Cardiac fibroblast (primary cell): ENCODE measurements around the gene CPSF6.
A peak's percentile ranks its signal among the peaks of the same experiment; 100 is the strongest.

Source experiments
- DNase-seq, 2 donors: peaks; one replicate each; pipeline versions ENCODE4 v3.0.0 to v3.0.0-alpha.2; 2010; ENCODE audit warnings: low read depth in 2 of 2
- H3K4me3 ChIP-seq, 2 donors: replicated peaks in 1 of 2; 1 replicate in 1 of 2; 2 replicates in 1 of 2; pipeline ENCODE4 v1.5.1; 2011; ENCODE audit warnings: low read depth in 2 of 2, low read length in 2 of 2, mild to moderate bottlenecking in 2 of 2, moderate library complexity in 1 of 2
- TF ChIP-seq, protein P1 (sequence below): IDR thresholded peaks from one replicate; pipeline ENCODE4 v1.5.1; 2011; ENCODE audit warnings: low read depth, mild to moderate bottlenecking, low read length, inconsistent platforms

The CPSF6 gene

GRCh38 chr12:69225251-69225910 is 14.0 kb upstream of the CPSF6 start:
- DNase-seq: peak in 1 of 2 donors; percentile 37
- no peak overlapping the region for H3K4me3 ChIP-seq
- TF ChIP-seq, protein P1, sequence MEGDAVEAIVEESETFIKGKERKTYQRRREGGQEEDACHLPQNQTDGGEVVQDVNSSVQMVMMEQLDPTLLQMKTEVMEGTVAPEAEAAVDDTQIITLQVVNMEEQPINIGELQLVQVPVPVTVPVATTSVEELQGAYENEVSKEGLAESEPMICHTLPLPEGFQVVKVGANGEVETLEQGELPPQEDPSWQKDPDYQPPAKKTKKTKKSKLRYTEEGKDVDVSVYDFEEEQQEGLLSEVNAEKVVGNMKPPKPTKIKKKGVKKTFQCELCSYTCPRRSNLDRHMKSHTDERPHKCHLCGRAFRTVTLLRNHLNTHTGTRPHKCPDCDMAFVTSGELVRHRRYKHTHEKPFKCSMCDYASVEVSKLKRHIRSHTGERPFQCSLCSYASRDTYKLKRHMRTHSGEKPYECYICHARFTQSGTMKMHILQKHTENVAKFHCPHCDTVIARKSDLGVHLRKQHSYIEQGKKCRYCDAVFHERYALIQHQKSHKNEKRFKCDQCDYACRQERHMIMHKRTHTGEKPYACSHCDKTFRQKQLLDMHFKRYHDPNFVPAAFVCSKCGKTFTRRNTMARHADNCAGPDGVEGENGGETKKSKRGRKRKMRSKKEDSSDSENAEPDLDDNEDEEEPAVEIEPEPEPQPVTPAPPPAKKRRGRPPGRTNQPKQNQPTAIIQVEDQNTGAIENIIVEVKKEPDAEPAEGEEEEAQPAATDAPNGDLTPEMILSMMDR: no peak

GRCh38 chr12:69231479-69231878 is 7.9 kb upstream of the CPSF6 start:
- TF ChIP-seq, protein P1: no peak
- DNase-seq: no peak
- H3K4me3 ChIP-seq: no peak overlapping the region

DNA sequence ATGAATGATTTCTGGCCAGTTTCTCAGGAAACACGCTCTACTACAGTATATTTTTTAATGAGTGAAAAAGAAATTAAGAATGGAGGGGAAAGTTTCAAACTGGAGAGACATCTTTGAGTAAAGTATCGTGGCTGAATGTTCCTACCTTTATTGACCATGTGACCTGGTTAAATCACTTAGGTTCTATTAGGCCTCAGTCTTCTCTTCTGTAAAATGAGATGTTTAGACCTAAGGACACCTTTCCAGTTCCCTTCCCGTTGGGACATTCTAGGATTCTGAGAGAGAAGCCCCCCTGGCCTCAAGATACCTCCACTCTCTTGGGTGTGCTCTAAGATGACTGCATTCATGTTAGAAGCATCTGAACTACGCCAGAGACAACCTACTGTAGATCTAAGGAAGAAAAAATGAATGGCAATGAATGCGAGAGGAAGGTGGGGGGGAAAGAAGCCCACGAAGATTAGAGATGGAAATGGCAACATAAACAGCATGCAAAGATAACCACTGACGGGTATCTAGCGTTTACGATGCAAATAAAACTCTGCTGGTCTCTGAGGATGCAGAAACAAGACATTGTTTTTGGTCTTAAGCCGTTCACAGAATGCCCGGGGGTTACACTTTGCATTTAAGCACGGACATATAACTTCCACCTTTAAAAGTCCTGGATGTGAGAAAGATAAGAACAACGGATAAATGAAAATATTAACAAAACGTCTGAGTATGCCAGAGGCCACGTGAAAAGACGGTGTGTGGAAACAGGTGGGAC is 599 bp upstream of the CPSF6 start:
- TF ChIP-seq, protein P1: no peak
- no peak for DNase-seq
- peak overlapping the region; percentile 41 to 81 for H3K4me3 ChIP-seq

- TF ChIP-seq, protein P1: no peak
- DNase-seq: peak; percentile 31 to 42
- H3K4me3 ChIP-seq: peak overlapping the region; percentile 75 to 81
Measured at GRCh38 chr12:69239922-69240630, 707 bp downstream of the CPSF6 start.

- DNase-seq: peak in 1 of 2 donors; percentile 23
- TF ChIP-seq, protein P1: no peak
- peak overlapping the region; percentile 75 to 81 for H3K4me3 ChIP-seq
Measured at GRCh38 chr12:69240631-69240995, 1.2 kb downstream of the CPSF6 start.

- H3K4me3 ChIP-seq: peak overlapping the region in 1 of 2 donors; percentile 28
- peak in 1 of 2 donors; percentile 17 for DNase-seq
- TF ChIP-seq, protein P1: no peak
Measured at GRCh38 chr12:69241438-69242092, 2.2 kb downstream of the CPSF6 start.
